Ovary (tissue), 10 donors: ENCODE results near the gene LYG1. TPM values are rescaled to one million over a fixed set of nuclear protein-coding genes. Genes with fewer than 3 reads are reported as not detected.
"Not testable (repeated sequence)": the region's sequence is repeated elsewhere in the genome, so short reads cannot be mapped to it uniquely, and the experiment has no call there.

Experiments
- DNase-seq, 5 donors: peaks; one replicate each; pipeline ENCODE4 v3.0.0-alpha.2; 2019 to 2020
- H3K27ac ChIP-seq, 2 donors: fragments of 200-600 bp; one replicate each; pipeline versions ENCODE4 v1.5.1 to v1.8.0; 2019 to 2022
- H3K27me3 ChIP-seq: fragments of 200-600 bp; one replicate; pipeline ENCODE4 v1.8.0; 2022
- H3K36me3 ChIP-seq: fragments of 200-600 bp; sonication (generic); one replicate; pipeline ENCODE4 v1.5.1; 2019
- H3K4me1 ChIP-seq: one replicate; pipeline ENCODE4 v1.8.1; 2013; ENCODE audit warnings: mild to moderate bottlenecking, moderate library complexity; ENCODE audit not compliant: insufficient read depth
- H3K4me3 ChIP-seq: fragments of 200-600 bp; sonication (generic); one replicate; pipeline ENCODE4 v1.5.1; 2017
- H3K9me3 ChIP-seq, 2 donors: fragments of 200-600 bp in 1 of 2; sonication (generic) in 1 of 2; one replicate each; pipeline versions ENCODE4 v1.5.1 to v1.8.1; 2013 to 2019; ENCODE audit warnings: mild to moderate bottlenecking in 1 of 2, moderate library complexity in 1 of 2
- CTCF ChIP-seq, 3 donors: fragments of 450-650 bp in 2 of 3; fragments of 200-600 bp in 1 of 3; IDR thresholded peaks; one replicate each; pipeline versions ENCODE4 v1.5.1 to v1.8.0; 2016 to 2022; ENCODE audit warnings: antibody characterized with exemption in 3 of 3, mild to moderate bottlenecking in 1 of 3
- EP300 ChIP-seq: sonication (generic); formaldehyde crosslinking; IDR thresholded peaks from one replicate; pipeline ENCODE4 v1.6.1; 2017; ENCODE audit warnings: antibody characterized with exemption
- POLR2A ChIP-seq: fragments of 450-650 bp; IDR thresholded peaks from one replicate; pipeline ENCODE4 v1.6.1; 2017; ENCODE audit warnings: antibody characterized with exemption, mild to moderate bottlenecking, moderate library complexity
- WGBS, 3 donors: extraction: QIAGEN DNeasy Blood & Tissue Kit in 1 of 3; methylation state at CpG; one replicate each; pipeline versions ENCODE4 v1.1.5 to v1.1.7; 2013 to 2017; 5-methylcytosine and 5-hydroxymethylcytosine counted together
- intact Hi-C, 4 donors: fragments of 100-400 bp; cut with DNase I; formaldehyde crosslinking; loops; one replicate each; pipeline versions ENCODE4 v1.11.0 to v1.15.1; 2022 to 2023
- long read RNA-seq, 3 donors: library from polyadenylated mRNA in 2 of 3; unstranded in 2 of 3; transcript quantifications; one replicate each; pipeline ENCODE4 v2.0.0 and lab custom pipeline, GENCODE V29; 2021 to 2026
- polyA plus RNA-seq, 2 donors: library from polyadenylated mRNA; stranded (reverse); fragments of 200-250 nt in 1 of 2; fragments of 350-450 nt in 1 of 2; fragmentation: Illumina TruSeq in 1 of 2; extraction: RNeasy Lipid Tissue Mini Kit (QIAGEN cat#74804) in 1 of 2; gene quantifications; one replicate each; pipeline ENCODE4 v1.2.3, GENCODE V29; 2013 to 2014
- total RNA-seq, 7 donors: library from RNA; depleted of rRNA in 2 of 7; stranded (reverse); fragments of >200 nt in 2 of 7; fragmentation: NEBNext Ultra II Directional in 3 of 7; extraction: Animal tissue kit (Norgen Biotek cat#: 25700) in 3 of 7; gene quantifications; one replicate each; pipeline versions ENCODE4 v1.1.0 to v1.2.4, GENCODE V29; 2016 to 2023
- donor health status: DM: no; HTN: no; CAD: no; lungs with moderate emphysema.
- donor health status: DM: no; HTN: no; CAD: no.
- donor health status: Bipolar disorder and iron deficiency.
- donor health status: DM: yes; HTN: yes; CAD: no.
- donor health status: DM: no; HTN: no; CAD: no.
- donor health status: DM: yes; HTN: yes; CAD: no.

The LYG1 gene
- total RNA-seq (1 to 10 TPM in 5 of 7 donors, under 1 TPM in 2; 0.56 to 3.1 (median 1.0) TPM), polyA plus RNA-seq (under 1 TPM; 0.58 to 0.96 TPM)
- long read RNA-seq, donor 1, partial matches to known transcripts = 0 of 9 reads
- long read RNA-seq, donor 1, other reads (novel, unspliced or antisense) = 9 of 9 reads
- long read RNA-seq, donor 2 = 0 reads
- long read RNA-seq, donor 3, partial matches to known transcripts = 0 of 3 reads
- long read RNA-seq, donor 3, other reads (novel, unspliced or antisense) = 3 of 3 reads

GRCh38 chr2:99301097-99301496 lies at the start of gene LYG1:
TSS of gene LYG1 (minus strand) at chr2:99301197. CDS start at chr2:99295670, 5,527 bp downstream.
- H3K27me3 ChIP-seq, H3K4me3 ChIP-seq, DNase-seq, H3K36me3 ChIP-seq, H3K9me3 ChIP-seq, intact Hi-C loops, H3K4me1 ChIP-seq, H3K27ac ChIP-seq: not testable (repeated sequence)
- 88 to 95% (median 94%) methylated on average over 2 of the region's 2 CpGs for WGBS, 3 donors

- Histone ChIP-seq H3K27me3 (no peaks in the 10 kb centered on the region), H3K27ac (no peak overlapping the region), H3K9me3 (no peaks in the 10 kb centered on the region), H3K4me1 (no peaks in the 10 kb centered on the region), H3K36me3 (no peaks in the 10 kb centered on the region), H3K4me3 (no peak overlapping the region)
- no peak for DNase-seq
- intact Hi-C loops = no loop called here
- TF ChIP-seq POLR2A = no peak
- no peak for TF ChIP-seq CTCF (IDR thresholded peaks at IDR 0.05)
- TF ChIP-seq EP300 = no peak
Measured at GRCh38 chr2:99350194-99350593, 49.2 kb upstream of the LYG1 start.

GRCh38 chr2:99348173-99348572 lies 47.2 kb upstream of the LYG1 start:
- Histone ChIP-seq H3K4me3 (no peak overlapping the region), H3K27me3 (no peaks in the 10 kb centered on the region), H3K9me3 (no peaks in the 10 kb centered on the region), H3K36me3 (no peaks in the 10 kb centered on the region), H3K4me1 (peaks cover 2% of the 10 kb centered on the region), H3K27ac (no peak overlapping the region)
- intact Hi-C loops = no loop called here
- WGBS, 3 donors = 93 to 95% (median 94%) methylated on average over 3 of the region's 3 CpGs
- no peak for DNase-seq
- TF ChIP-seq CTCF (IDR thresholded peaks at IDR 0.05) (no peak), EP300 (no peak), POLR2A (no peak)

GRCh38 chr2:99346218-99346617 lies 45.2 kb upstream of the LYG1 start:
- Histone ChIP-seq H3K9me3 (no peaks in the 10 kb centered on the region), H3K27ac (no peak overlapping the region), H3K4me3 (no peak overlapping the region), H3K4me1 (peaks cover 2% of the 10 kb centered on the region), H3K36me3 (no peaks in the 10 kb centered on the region), H3K27me3 (no peaks in the 10 kb centered on the region)
- intact Hi-C loops = no loop called here
- DNase-seq = no peak
- TF ChIP-seq CTCF (IDR thresholded peaks at IDR 0.05) (no peak), EP300 (no peak), POLR2A (no peak)

- H3K4me3 ChIP-seq, H3K27ac ChIP-seq, H3K36me3 ChIP-seq, H3K9me3 ChIP-seq, H3K27me3 ChIP-seq, H3K4me1 ChIP-seq, DNase-seq, intact Hi-C loops: not testable (repeated sequence)
- WGBS, 3 donors = 96% methylated on average over 7 of the region's 7 CpGs
Measured at GRCh38 chr2:99345446-99345845, 44.4 kb upstream of the LYG1 start.
